ENCODE measurements around the gene LRRC8D. TPM values are rescaled to one million over a fixed set of nuclear protein-coding genes. Genes with fewer than 3 reads are reported as not detected.

Gene LRRC8D
- total and polyA plus RNA-seq, 9 of the 15 experiments (the other 6 are each of a cell fraction or from before 2014, with no cell fraction given): 3.4 to 53.9 (median 15.9) TPM

- no peak for TF ChIP-seq POU5F1 (IDR thresholded peaks at IDR 0.05; ENCODE audit: borderline replicate concordance, low read depth, low read length, partially characterized antibody)
- TF ChIP-seq MBD1 (CRISPR knock-in tag; IDR thresholded peaks at IDR 0.05): no peak
- no peak for TF ChIP-seq TRIM28 (IDR thresholded peaks at IDR 0.05)
- no peak for TF ChIP-seq MEF2A (IDR thresholded peaks at IDR 0.05; ENCODE audit: control insufficient read depth, low read depth, low read length)
- TF ChIP-seq CREB3 (tag; conservative IDR thresholded peaks at IDR 0.05; ENCODE audit: low read depth): 0 out of 2 replicates have a peak, but pooled peaks have one; percentile 15
- TF ChIP-seq ADNP (tag; IDR thresholded peaks at IDR 0.05): 0 out of 2 replicates have a peak, but pooled peaks have one; percentile 16
- TF ChIP-seq SOX6 (IDR thresholded peaks at IDR 0.05): peak; percentile 97
- TF ChIP-seq FOXA1 (IDR thresholded peaks at IDR 0.05; ENCODE audit: borderline replicate concordance): no peak
- TF ChIP-seq ZNF121 (CRISPR knock-in tag; conservative IDR thresholded peaks at IDR 0.05): no peak; the same call in 1 of the 2 replicates
- TF ChIP-seq ZNF324 (CRISPR knock-in tag; IDR thresholded peaks at IDR 0.05): no peak
- no peak for TF ChIP-seq KDM4B (IDR thresholded peaks at IDR 0.05; ENCODE audit: borderline replicate concordance in 2 of 2, low read depth in 1 of 2)
- TF ChIP-seq ZNF165 (CRISPR knock-in tag; IDR thresholded peaks at IDR 0.05; ENCODE audit: borderline replicate concordance): no peak
- no peak for TF ChIP-seq RFX5 (IDR thresholded peaks at IDR 0.05; ENCODE audit: low read depth, low read length)
- peak; percentile 91 for TF ChIP-seq SMARCA4 (IDR thresholded peaks at IDR 0.05)
- TF ChIP-seq ZNF699 (CRISPR knock-in tag; IDR thresholded peaks at IDR 0.05; ENCODE audit: insufficient replicate concordance): no peak
- peak; percentile 59; the same call in 1 of the 2 replicates for TF ChIP-seq STAT5A (IDR thresholded peaks at IDR 0.05; ENCODE audit: borderline replicate concordance, low read length)
- peak; percentile 58 for TF ChIP-seq BRD9 (IDR thresholded peaks at IDR 0.05; ENCODE audit: low read depth, partially characterized antibody)
- TF ChIP-seq TCF7L2 (IDR thresholded peaks at IDR 0.05; ENCODE audit: low read depth, low read length): no peak
- TF ChIP-seq ATF2 (CRISPR knock-in tag; IDR thresholded peaks at IDR 0.05): no peak
- peak; percentile 68; the same call in 1 of the 2 replicates for TF ChIP-seq SMAD4 (CRISPR knock-in tag; conservative IDR thresholded peaks at IDR 0.05)
- no peak for TF ChIP-seq NONO (IDR thresholded peaks at IDR 0.05; ENCODE audit: low read depth in 2 of 2, low read length in 1 of 2)
- TF ChIP-seq NKRF (IDR thresholded peaks at IDR 0.05; ENCODE audit: borderline replicate concordance): no peak
- TF ChIP-seq SMARCE1 (IDR thresholded peaks at IDR 0.05): peak; percentile 81
These were observed 81.3 kb downstream of the LRRC8D start (continued) for GRCh38 chr1:89901957-89902669.
